CD4-positive, alpha-beta T cell treated with Interleukin-15 for 4 hours (primary cell): Measurements from ENCODE around the gene MGLL.

Source experiments
- DNase-seq: peaks from one replicate; pipeline ENCODE4 v3.0.0-alpha.2; 2020; ENCODE audit warnings: low spot score

The MGLL gene

GRCh38 chr3:127787571-127788365 is 34.5 kb downstream of the MGLL start:
- no peak for DNase-seq

DNA sequence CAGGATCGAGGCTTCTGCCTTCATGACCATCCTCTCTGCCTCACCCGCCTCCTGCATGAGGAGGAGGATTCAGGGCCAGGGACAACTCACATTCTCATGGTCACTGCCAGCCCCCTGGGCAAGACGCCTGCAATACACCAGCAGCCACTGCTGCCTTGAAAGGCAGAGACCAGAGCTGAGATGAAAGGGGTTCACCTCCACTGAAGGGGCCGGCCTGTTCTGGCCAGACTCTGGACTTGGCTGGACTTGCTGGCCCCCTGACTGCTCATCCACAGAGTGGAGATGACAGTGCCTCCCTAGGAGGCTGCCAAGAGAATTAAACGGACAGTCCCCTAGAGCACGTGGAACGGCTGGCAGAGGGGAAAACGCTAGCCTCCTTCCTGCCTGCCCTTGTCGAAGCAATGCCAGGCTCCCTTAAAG is 35.2 kb downstream of the MGLL start:
- no peak for DNase-seq

DNA sequence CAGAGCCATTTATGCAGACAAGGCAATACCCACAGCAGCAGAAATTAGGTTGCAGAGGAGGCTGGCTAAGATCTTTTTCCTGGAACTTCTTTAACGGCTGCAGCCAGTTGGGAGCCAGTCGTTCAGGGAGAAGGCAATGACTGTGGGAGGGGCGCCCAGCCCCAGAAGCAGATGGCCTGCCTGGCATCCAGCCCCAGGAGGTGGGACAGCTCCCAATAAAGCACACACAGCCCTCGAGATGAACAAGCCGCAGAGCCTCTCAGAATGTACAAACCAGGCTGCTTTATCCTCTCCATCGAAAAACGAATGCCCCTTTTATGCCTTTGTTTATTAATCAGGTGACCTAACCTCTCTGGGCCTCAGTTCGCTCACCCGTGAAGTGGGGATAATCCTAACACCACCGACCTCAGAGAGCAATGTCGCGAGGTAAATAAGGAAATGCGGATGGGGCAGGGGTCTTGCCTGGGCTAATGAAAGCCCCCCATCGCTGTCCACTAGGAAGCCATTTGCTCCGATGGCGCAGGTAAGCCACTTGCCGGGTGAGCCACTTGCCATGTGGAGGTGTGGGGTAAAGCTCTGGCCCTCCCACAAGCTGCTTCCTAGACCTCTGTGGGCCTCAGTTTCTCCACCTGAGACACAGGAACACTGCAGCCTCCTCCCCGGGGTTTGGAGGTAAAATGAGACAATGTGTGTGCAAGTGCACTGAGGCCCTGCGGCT is 35.8 kb downstream of the MGLL start:
- DNase-seq: no peak

- DNase-seq: no peak
These were observed 36.5 kb downstream of the MGLL start for GRCh38 chr3:127785711-127786265.

GRCh38 chr3:127784865-127785710 is 37.2 kb downstream of the MGLL start:
- no peak for DNase-seq

DNA sequence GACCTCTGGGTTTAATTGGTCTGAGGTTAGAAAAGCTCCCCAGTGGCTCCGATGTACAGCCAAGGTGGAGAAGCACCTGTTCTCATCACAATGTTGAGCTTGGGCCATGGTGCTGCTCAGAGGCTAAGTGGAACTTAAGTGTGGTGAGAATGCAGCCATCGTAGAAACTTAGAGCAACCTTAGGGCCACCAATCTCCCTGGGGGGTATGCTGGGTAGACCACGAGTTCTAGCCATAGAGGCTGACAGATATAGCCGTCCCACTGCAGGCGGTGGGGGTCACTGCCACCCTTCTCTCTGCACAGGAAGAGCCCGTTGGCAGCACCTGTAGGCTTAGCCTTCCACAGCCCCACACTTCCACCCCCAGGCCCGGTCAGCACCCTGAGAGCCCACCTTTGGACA is 38.0 kb downstream of the MGLL start:
- no peak for DNase-seq

DNA sequence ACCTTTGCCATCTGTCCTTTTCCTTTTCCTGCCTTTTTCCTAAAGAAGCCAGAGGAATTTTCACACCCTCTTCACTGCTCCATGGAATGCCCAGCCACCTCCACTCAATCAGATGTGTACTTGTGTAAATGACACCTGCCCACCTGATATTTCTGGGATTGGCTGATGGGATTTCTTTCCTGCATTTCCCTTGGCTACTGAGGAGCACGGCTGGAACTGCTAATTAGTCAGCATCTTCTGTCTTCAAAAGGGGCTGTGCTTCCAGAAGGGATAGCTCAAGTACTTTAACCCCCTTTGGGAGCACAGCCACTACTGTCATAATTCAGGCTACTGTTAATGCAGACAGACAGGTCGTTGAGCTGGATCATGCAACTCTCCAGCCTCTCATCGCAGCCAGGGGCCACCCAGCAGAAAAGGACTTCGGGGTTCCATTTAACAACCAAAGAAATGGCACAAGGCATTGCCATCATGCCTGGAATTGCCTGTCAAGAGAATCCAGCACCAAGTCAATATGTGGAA is 38.6 kb downstream of the MGLL start:
- DNase-seq: no peak

DNA sequence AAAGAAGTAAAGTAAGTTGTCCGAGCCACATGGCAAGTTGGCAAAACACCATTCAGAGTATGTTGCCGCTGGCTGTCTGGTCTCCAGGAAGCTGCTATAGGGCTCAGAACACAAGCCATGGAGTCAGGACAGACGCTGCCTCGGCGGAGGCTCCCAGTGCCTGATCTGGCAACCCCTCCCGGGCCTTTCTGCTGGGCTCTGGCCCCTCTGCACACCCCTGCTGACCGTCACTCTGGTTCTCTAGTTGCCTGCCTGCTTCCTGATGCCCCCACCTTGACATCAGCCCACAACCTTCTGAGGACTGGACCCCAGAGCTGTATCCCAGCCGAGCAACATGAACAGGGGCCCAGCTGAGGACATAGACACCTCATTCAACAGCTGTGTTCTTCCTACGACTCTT is 39.1 kb downstream of the MGLL start:
- DNase-seq: no peak

GRCh38 chr3:127781411-127782001 is 40.8 kb downstream of the MGLL start:
- DNase-seq: no peak

DNA sequence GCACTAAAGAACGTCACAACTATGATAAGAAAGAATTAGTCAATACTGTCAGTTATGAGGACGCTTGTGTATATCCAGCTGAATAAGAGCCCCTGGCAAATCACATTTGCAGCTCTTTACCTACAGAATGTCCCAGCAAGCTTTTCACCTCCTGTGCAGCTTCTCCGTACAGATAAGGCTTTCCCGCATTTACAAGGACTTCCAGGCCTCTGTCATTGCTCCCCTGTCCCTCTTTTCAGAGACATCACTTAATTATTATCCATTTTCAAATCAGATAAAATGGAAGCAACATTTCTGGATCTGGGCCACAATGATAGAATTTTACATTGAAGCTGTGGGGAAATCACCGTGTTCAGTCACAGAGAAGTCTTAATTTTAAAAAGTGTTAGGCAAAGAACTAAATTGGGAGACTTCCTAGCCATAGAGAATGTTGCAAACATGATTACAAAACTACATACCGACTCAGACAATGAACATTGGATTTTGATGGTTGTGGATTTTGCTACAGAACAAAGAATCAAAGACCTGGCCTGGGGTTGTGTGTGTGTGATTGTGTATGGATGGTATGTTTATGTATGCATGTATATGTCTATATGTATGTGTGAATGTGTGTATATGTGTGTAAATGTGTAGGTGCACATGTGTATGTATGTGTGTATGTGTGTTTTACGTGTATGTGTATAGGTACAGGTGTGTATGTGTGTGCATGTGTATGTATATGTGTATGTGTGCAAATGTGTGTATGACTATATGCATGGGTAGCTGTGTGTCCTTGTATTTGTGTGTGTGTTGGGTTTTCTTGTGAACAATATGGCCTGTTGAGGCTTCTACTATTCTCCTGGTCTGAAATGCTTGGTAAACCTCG is 41.5 kb downstream of the MGLL start:
- DNase-seq: no peak

DNA sequence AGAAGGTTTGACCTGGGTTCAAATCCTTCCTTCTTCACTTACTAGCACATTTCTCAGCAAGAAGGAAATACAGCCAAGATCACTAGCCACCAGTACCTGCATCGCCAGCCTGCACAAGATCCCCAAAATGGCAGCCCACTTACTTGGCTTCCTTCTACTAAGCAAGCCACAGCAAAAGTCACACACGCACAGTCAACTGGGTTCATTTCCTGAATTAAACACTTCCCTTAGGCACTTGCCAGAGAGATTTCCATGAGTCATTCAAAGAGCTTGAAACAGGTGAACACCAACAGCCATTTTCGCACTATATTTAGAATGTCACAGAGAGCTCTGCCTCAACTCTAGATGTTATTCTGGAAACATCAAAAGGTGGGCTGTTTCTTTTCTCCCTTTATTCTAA is 42.6 kb downstream of the MGLL start:
- DNase-seq: no peak

DNA sequence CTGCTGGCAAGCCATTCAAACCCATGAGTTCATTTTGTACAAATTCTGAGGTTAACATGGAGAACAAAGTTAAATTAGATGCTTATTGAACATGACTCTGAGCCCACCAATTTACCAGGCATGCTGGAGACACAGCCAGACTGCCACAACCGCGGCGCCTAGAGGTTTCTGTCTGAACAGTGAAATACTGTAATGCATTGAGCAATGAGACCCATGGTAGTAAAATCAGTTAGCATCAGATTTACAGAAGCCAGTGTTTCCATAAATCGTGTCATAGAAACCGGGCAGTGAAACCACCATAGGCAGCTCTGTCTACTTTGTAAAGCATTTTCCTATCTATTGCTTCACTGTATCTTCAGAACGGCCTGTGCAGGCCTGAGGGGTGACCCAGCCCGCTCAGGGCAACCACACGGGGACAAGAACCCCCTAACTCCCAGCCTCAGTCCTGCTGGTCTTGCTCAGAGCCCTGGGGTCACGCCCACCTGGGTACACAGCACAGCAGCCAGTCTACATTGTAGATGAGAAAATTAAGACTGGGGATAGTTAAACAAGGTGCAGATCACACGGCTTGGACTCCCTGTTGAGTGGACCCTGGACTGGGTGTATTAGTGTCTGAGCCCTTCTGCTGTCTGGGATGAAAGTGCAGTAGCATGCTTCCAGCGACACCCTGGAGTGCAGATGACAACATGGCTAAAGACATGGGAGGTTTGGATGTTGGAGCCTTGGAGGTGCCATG is 44.2 kb downstream of the MGLL start:
- DNase-seq: no peak

DNA sequence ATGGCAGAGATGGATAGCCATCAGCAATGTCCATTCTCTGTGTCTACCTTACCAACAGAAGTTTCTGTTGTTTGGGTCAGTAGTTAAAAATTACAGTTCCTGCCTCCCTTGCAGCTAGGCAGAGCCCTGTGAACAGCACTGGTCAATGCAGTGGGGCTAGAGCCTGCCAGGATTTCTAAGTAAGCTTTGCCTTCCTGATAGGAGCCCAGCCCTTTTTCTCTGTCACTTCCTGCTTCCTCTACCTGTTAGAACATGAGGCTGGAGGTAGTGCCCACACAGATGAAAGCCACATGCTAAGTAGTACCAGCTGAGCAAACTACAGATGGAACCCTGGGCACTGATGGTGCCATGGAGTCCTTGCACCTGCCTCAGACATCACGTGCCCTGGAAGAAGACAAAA is 45.0 kb downstream of the MGLL start:
- no peak for DNase-seq

DNA sequence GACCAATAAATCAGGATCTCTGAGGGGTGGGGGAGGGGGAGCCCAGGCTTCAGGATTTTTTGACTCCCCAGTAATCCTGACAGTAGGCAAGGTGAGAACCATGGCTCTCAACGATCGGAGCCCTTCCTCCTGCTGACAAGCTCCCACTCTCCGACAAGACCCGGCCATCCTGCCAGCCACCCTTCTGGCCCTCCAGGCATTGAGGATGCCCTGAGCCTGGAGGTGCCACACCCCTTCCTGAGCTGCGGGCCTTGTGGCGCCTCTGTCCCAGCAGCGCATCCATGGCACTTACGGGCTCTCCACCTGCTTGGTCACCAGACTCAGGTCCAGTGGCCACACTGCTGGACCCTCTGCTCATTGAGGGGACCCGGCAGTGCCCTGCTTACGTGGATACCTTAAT is 46.0 kb downstream of the MGLL start:
- DNase-seq: no peak

GRCh38 chr3:127775398-127776109 is 46.8 kb downstream of the MGLL start:
- no peak for DNase-seq

- no peak for DNase-seq
These were observed 47.7 kb downstream of the MGLL start for GRCh38 chr3:127774647-127775046.

DNA sequence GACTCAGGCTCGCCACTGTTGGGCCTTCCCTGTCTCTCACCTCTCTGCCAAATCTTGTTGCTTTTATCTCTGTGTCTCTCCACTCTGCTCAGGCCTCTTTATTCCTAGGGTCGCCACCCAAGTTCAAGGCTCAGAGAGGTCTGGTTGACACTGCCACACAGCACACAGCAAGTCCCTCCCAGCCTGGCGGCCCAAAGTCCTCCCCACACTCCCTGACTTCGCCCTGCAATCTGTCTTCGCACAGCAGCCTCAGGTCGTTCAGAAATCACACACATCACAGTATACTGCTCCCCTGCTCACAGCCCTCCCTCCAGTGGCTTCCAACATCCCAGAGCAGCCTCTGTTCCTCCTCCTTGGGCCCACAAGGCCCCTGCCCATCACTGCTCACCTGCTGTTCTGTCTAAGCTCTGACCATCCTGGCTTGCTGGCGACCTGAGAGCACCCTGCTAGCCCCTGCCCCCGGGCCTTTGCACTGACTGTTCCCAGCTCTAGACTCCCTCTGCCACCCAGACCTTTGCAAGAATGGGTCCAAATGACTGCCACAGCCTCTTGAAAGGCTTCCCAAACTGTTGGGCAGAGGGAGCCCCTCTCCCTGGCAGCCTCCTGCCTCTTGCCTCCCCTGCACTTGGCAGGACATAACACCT is 48.4 kb downstream of the MGLL start:
- no peak for DNase-seq

GRCh38 chr3:127772827-127773751 is 49.2 kb downstream of the MGLL start:
- DNase-seq: no peak
